ENCODE data around the gene ANGPT4. TPM values are rescaled to one million over a fixed set of nuclear protein-coding genes. Genes with fewer than 3 reads are reported as not detected.

Gene ANGPT4, protein sequence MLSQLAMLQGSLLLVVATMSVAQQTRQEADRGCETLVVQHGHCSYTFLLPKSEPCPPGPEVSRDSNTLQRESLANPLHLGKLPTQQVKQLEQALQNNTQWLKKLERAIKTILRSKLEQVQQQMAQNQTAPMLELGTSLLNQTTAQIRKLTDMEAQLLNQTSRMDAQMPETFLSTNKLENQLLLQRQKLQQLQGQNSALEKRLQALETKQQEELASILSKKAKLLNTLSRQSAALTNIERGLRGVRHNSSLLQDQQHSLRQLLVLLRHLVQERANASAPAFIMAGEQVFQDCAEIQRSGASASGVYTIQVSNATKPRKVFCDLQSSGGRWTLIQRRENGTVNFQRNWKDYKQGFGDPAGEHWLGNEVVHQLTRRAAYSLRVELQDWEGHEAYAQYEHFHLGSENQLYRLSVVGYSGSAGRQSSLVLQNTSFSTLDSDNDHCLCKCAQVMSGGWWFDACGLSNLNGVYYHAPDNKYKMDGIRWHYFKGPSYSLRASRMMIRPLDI
- not detected for total RNA-seq

GRCh38 chr20:916125-916799 lies at the start of gene ANGPT4:
Gene ANGPT4 (minus strand): TSS chr20:916334. CDS start chr20:916214, 120 bp downstream.
- intact Hi-C loops (cut with micrococcal nuclease): no loop called here

GRCh38 chr20:963795-964194 lies 47.7 kb upstream of the ANGPT4 start:
- no peaks in the 10 kb centered on the region for H3K4me1 Mint-ChIP-seq (ENCODE audit: low read depth)
- intact Hi-C loops (cut with micrococcal nuclease): no loop called here
- no peak for DNase-seq
- H3K27ac Mint-ChIP-seq: no peak overlapping the region
- H3K9me3 Mint-ChIP-seq: no peaks in the 10 kb centered on the region
- H3K36me3 Mint-ChIP-seq: no peaks in the 10 kb centered on the region
- ChIA-PET POLR2A (no interaction called here), CTCF (no interaction called here)
- H3K27me3 Mint-ChIP-seq: peaks cover 8% of the 10 kb centered on the region
- H3K4me3 Mint-ChIP-seq: no peak overlapping the region

More at GRCh38 chr20:916125-916799, at the start of gene ANGPT4:
- Mint-ChIP-seq H3K27me3 (peaks cover 7% of the 10 kb centered on the region), H3K9me3 (no peaks in the 10 kb centered on the region), H3K36me3 (no peaks in the 10 kb centered on the region), H3K4me3 (no peak within 1 kb of the TSS), H3K4me1 (ENCODE audit: low read depth) (no peaks in the 10 kb centered on the region), H3K27ac (no peak within 1 kb of the TSS)
- no peak for DNase-seq
- POLR2A ChIA-PET: no interaction called here
- CTCF ChIA-PET: interaction anchor here (0.6 to 1.2 kb wide), 2 partner anchors 97 to 101 kb away, joined by 3 read pairs; no protein-coding TSS in a partner anchor

DNA sequence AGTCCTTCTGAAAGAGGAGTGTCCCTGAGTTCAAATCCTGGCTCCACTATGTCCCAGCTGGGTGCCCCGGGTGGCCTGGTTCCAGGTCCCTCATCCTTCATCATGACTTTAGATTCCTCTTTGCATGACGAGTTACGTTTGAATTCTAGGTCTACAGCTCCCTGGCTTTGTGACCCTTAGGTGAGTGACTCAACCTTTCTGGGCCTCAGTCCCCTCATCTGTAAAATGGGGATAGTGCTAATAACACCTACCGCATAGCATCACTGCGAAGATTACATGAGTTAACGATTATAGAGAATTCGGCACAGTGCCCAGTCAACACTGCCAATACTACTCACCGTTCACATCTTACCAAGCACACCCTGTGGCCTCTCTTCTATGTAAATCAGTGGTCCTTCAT lies 46.5 kb upstream of the ANGPT4 start:
- Mint-ChIP-seq H3K27me3 (peaks cover 10% of the 10 kb centered on the region), H3K9me3 (no peaks in the 10 kb centered on the region), H3K27ac (no peak overlapping the region), H3K36me3 (no peaks in the 10 kb centered on the region), H3K4me1 (ENCODE audit: low read depth) (no peaks in the 10 kb centered on the region), H3K4me3 (no peak overlapping the region)
- intact Hi-C loops (cut with micrococcal nuclease): no loop called here
- CTCF ChIA-PET: interaction anchor here (1.7 kb wide), 1 partner anchor 144 kb away, joined by 9 read pairs; no protein-coding TSS in a partner anchor
- POLR2A ChIA-PET: no interaction called here
- no peak for DNase-seq

DNA sequence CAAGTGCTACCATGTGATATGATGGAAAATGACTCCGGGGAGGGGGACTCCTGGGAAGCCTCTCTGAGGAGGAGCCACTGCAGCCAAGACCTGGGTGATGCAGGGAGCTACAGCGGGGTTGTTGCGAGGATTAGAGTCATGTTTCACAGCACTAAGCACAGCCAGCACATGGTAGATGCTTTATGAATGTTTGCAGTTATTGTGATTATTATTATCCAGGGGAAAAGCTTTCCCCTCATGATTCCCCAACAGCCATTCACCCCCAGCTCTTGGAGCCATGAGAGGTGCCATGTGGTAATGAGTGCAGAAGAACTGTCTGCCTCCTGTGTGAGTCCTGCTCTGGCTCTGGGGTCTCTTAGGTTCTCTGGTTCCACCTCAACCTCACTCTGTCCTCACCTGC lies 46.1 kb upstream of the ANGPT4 start:
- H3K4me1 Mint-ChIP-seq (ENCODE audit: low read depth): no peaks in the 10 kb centered on the region
- H3K36me3 Mint-ChIP-seq: no peaks in the 10 kb centered on the region
- H3K4me3 Mint-ChIP-seq: no peak overlapping the region
- intact Hi-C loops (cut with micrococcal nuclease): no loop called here
- POLR2A ChIA-PET: no interaction called here
- H3K27me3 Mint-ChIP-seq: peaks cover 12% of the 10 kb centered on the region
- no peak for DNase-seq
- no peak overlapping the region for H3K27ac Mint-ChIP-seq
- no peaks in the 10 kb centered on the region for H3K9me3 Mint-ChIP-seq
- CTCF ChIA-PET: interaction anchor here (1.1 to 1.7 kb wide), 2 partner anchors 144 to 146 kb away, joined by 4 to 9 read pairs; no protein-coding TSS in a partner anchor

GRCh38 chr20:961768-962167 lies 45.6 kb upstream of the ANGPT4 start:
- H3K27me3 Mint-ChIP-seq: peaks cover 12% of the 10 kb centered on the region
- H3K36me3 Mint-ChIP-seq: no peaks in the 10 kb centered on the region
- H3K4me3 Mint-ChIP-seq: no peak overlapping the region
- no peak for DNase-seq
- no peaks in the 10 kb centered on the region for H3K9me3 Mint-ChIP-seq
- POLR2A ChIA-PET: no interaction called here
- intact Hi-C loops (cut with micrococcal nuclease): no loop called here
- H3K4me1 Mint-ChIP-seq (ENCODE audit: low read depth): no peaks in the 10 kb centered on the region
- no peak overlapping the region for H3K27ac Mint-ChIP-seq
- CTCF ChIA-PET: interaction anchor here (1.1 to 1.7 kb wide), 2 partner anchors 143 to 146 kb away, joined by 4 to 9 read pairs; no protein-coding TSS in a partner anchor

DNA sequence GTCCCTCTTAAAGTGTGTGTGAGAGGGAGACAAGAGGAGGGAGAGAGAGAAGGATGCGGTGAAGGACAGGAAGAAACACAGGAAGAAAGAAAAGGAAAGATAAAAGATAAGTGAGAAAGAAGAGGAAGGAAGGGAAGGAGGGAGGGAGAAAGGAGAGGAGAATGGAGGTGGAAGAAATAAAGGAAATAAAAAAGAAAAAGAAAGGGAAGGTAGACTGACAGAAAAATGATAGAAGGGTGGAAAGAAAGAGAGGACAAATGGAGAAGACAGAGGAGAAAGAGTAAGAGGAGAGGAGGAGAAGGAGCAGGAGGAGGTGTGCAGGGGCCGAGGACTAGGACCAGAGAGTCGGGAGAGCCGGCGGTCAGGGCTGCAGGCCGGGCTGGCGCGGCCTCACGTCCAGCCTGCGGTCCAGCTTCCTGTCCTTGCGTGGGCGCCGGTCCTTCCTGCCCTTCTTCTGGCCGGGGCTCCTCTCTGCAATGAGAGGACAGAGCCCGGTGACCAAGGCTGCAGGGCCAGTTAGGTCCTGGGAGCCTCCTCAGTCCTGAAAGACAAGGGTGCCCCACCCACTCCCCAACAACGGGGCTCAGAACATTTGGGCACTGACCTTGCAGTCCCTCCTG lies 44.0 kb upstream of the ANGPT4 start:
- H3K36me3 Mint-ChIP-seq: no peaks in the 10 kb centered on the region
- intact Hi-C loops (cut with micrococcal nuclease): no loop called here
- no peaks in the 10 kb centered on the region for H3K9me3 Mint-ChIP-seq
- ChIA-PET POLR2A (no interaction called here), CTCF (interaction anchor here (6.7 kb wide), 1 partner anchor 142 kb away, joined by 324 read pairs; no protein-coding TSS in a partner anchor)
- no peak for DNase-seq
- H3K27me3 Mint-ChIP-seq: peaks cover 24% of the 10 kb centered on the region
- H3K4me1 Mint-ChIP-seq (ENCODE audit: low read depth): peaks cover 2% of the 10 kb centered on the region
- H3K4me3 Mint-ChIP-seq: no peak overlapping the region
- H3K27ac Mint-ChIP-seq: no peak overlapping the region

DNA sequence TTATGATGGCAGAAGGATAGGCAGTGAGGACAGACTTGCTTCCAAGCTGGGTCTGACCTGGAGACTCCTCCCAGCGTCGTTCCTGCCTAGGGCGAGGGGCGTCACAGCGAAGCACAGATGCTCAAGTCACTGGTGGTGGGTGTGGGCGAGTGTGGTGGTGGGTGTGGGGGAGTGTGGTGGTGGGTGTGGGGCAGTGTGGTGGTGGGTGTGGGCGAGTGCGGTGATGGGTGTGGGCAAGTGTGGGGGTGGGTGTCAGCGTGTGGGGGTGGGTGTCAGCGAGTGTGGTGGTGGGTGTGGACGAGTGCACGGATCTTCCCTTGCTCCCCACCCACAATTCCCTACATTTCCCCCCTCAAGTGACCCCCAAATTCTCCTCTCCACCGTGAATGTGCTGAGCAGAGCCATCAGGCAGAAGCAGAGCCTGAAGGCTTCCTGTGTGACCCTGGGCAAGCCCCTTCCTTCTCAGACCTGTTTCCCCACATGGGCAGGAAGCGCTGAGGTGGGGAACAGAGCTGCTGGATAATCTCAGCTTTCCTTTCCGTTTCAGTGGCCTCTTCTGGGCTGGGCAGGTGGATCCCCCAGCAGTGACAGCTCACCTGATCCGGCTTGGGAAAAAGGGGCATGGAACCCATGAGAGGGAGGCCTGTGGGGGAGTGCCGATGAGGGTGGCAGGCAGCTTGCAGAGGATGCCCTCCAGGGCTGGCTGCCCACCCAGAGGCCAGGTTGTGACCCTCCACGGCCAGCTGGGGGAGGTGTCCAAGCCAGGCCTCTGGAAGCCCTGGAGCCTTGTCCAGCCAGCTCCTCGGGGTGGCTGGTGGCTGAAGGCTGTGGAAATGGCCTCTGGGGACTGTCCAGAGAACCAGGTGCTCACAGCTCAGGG lies 43.0 kb upstream of the ANGPT4 start:
- Mint-ChIP-seq H3K27me3 (peaks cover 25% of the 10 kb centered on the region), H3K4me3 (no peak overlapping the region), H3K4me1 (ENCODE audit: low read depth) (peaks cover 2% of the 10 kb centered on the region), H3K36me3 (no peaks in the 10 kb centered on the region), H3K9me3 (no peaks in the 10 kb centered on the region), H3K27ac (no peak overlapping the region)
- CTCF ChIA-PET: interaction anchor here (1.5 to 6.7 kb wide), 2 partner anchors 141 to 155 kb away, joined by 4 to 324 read pairs; no protein-coding TSS in a partner anchor
- intact Hi-C loops (cut with micrococcal nuclease): no loop called here
- POLR2A ChIA-PET: interaction anchor here (0.6 to 0.7 kb wide), 2 partner anchors 8 to 154 kb away, joined by 3 to 4 read pairs; no protein-coding TSS in a partner anchor
- DNase-seq: no peak

- Mint-ChIP-seq H3K4me3 (no peak overlapping the region), H3K4me1 (ENCODE audit: low read depth) (peaks cover 2% of the 10 kb centered on the region), H3K27me3 (peaks cover 31% of the 10 kb centered on the region), H3K36me3 (no peaks in the 10 kb centered on the region), H3K27ac (no peak overlapping the region), H3K9me3 (no peaks in the 10 kb centered on the region)
- intact Hi-C loops (cut with micrococcal nuclease): no loop called here
- POLR2A ChIA-PET: interaction anchor here (0.6 kb wide), 1 partner anchor 113 kb away, joined by 3 read pairs; no protein-coding TSS in a partner anchor
- CTCF ChIA-PET: interaction anchor here (0.8 to 6.7 kb wide), 14 partner anchors 10 to 256 kb away, joined by 3 to 324 read pairs (median 6); partner anchors contain the start of gene FAM110A
- DNase-seq: no peak
Measured at GRCh38 chr20:957544-957943, 41.4 kb upstream of the ANGPT4 start.

- Mint-ChIP-seq H3K27me3 (peaks cover 34% of the 10 kb centered on the region), H3K4me3 (no peak overlapping the region), H3K4me1 (ENCODE audit: low read depth) (peaks cover 2% of the 10 kb centered on the region), H3K9me3 (no peaks in the 10 kb centered on the region), H3K36me3 (no peaks in the 10 kb centered on the region), H3K27ac (no peak overlapping the region)
- DNase-seq: peak; percentile 80
- CTCF ChIA-PET: interaction anchor here (0.6 to 6.7 kb wide), 44 partner anchors 10 to 495 kb away, joined by 3 to 324 read pairs (median 5); partner anchors contain the start of genes FAM110A, RSPO4 and TMEM74B
- POLR2A ChIA-PET: no interaction called here
- intact Hi-C loops (cut with micrococcal nuclease): loop anchor here (1.0 kb wide), 1 partner anchor 140 kb away; no protein-coding TSS in a partner anchor
Measured at GRCh38 chr20:956330-956951, 40.3 kb upstream of the ANGPT4 start.

GRCh38 chr20:955656-956055 lies 39.5 kb upstream of the ANGPT4 start:
- Mint-ChIP-seq H3K27me3 (peaks cover 34% of the 10 kb centered on the region), H3K9me3 (no peaks in the 10 kb centered on the region), H3K27ac (no peak overlapping the region), H3K36me3 (no peaks in the 10 kb centered on the region), H3K4me3 (no peak overlapping the region), H3K4me1 (ENCODE audit: low read depth) (peaks cover 2% of the 10 kb centered on the region)
- intact Hi-C loops (cut with micrococcal nuclease): loop anchor here (1.0 kb wide), 1 partner anchor 139 kb away; no protein-coding TSS in a partner anchor
- ChIA-PET POLR2A (no interaction called here), CTCF (interaction anchor here (0.6 to 6.7 kb wide), 35 partner anchors 9 to 495 kb away, joined by 3 to 324 read pairs (median 5); partner anchors contain the start of genes FAM110A, RSPO4 and TMEM74B)
- DNase-seq: no peak

Data from activated CD4-positive, alpha-beta memory T cell treated with anti-CD3 and anti-CD28 coated beads for 36 hours (primary cell).